B cell (primary cell): ENCODE results near the gene RCE1.
"Not testable (repeated sequence)": the region's sequence is repeated elsewhere in the genome, so short reads cannot be mapped to it uniquely, and the experiment has no call there.

Source experiments
- CTCF ChIP-seq: fragments of 200-600 bp; IDR thresholded peaks from one replicate; pipeline ENCODE4 v1.8.0; 2022; ENCODE audit warnings: antibody characterized with exemption, mild to moderate bottlenecking
- EZH2 ChIP-seq: IDR thresholded peaks from 2 replicates; pipeline ENCODE4 v1.6.1; 2012; ENCODE audit warnings: borderline replicate concordance, low read depth, mild to moderate bottlenecking, moderate library complexity, low read length; ENCODE audit not compliant: insufficient read depth, poor library complexity, severe bottlenecking

GRCh38 chr11:66799815-66800214 lies 43.4 kb upstream of the RCE1 start:
- not testable (repeated sequence) for TF ChIP-seq CTCF, EZH2
